Renal pelvis (tissue), 4 donors: Measurements from ENCODE around the gene TCF20. TPM values are rescaled to one million over a fixed set of nuclear protein-coding genes. Genes with fewer than 3 reads are reported as not detected.

ENCODE experiments used
- DNase-seq: peaks from one replicate; pipeline ENCODE4 v3.0.0-alpha.2; 2013
- polyA plus RNA-seq, 3 donors: library from polyadenylated mRNA; unstranded; fragments of 120-200 nt; gene quantifications; one replicate each; pipeline ENCODE4 v1.2.1, GENCODE V29; 2013; ENCODE audit not compliant: insufficient read length in 3 of 3

Gene TCF20
- polyA plus RNA-seq, 3 donors = 28.7 to 29.5 (median 29.2) TPM

DNA sequence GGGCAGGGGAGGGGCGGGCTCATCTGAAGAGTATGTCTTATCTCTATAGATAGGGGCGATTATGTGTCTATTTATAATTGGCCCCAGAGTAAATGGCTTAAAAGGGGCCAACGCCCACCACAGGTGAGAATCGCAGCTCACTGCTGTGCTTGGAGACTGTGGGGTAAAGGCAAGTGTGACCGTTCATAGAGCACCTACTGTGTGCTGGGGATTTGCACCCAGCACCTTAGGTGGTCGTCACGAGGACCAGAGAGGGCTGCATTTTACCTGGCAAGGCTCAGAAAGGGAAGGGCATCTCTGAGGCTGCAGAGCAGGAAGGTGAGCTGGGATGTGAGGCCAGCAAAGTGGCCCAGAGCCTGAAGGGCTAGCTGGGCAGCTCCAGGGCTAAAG, 13.7 kb upstream of the TCF20 start:
- DNase-seq = no peak

DNA sequence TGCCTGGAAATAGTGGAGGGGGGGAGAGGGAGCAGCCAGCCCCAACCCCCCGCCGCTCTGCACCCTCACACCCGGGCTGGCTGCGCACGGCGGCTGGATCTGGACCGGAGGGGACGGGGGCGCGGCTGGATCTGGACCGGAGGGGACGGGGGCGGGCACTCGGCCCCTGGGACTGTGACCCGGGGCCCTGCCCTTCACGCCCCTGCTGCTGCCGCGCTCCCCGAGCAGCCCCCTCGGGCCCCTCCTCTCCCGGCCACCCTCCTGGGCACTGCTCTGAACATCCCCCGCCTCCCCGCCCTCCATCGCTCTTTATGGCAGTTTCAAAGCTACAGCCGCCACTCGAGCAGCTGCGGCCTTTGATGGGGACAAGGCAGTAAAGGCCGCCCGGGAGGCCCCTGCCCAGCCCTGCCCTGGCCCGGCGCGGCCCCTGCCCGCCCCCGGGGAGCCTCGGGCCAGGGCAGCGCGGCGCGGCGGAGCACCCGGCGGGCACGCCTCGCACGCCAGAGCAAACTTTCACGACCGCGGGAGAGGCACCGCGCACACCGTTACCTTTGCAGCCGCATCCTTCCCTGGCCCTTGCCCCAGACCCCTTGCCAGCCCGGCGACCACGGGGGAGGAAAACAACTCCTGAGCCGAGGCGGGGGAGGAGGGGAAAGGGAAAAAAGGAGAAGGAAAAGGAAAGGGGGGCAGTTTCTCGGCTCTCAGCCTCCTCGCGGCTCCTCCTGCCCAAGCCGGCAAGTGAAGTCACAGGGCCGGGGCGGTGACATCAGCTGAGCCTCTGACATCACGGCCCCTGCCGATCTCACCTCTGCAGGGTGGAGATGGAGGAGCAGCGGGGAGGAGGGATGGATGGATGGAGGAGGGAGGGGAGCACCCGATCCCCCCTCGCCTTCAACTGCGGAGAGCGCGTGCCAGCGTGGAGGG, 13.1 kb upstream of the TCF20 start:
- peak; percentile 65 for DNase-seq

DNA sequence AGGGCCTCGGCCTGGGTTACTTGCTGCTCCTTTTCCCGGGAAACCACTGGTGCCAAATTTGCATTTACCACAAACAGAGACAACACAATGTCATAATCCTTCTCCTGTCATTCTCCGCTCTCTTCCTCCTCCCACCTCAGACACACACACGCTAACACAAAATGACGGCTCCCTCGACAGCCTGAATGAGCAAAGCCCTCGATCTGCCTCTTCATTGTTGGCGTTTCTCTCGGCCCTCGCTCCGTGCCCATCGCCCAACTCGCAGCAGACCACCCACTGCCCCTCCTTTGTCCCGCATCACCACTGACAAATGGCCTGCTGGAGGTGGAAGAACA, 12.5 kb upstream of the TCF20 start:
- DNase-seq = no peak

DNA sequence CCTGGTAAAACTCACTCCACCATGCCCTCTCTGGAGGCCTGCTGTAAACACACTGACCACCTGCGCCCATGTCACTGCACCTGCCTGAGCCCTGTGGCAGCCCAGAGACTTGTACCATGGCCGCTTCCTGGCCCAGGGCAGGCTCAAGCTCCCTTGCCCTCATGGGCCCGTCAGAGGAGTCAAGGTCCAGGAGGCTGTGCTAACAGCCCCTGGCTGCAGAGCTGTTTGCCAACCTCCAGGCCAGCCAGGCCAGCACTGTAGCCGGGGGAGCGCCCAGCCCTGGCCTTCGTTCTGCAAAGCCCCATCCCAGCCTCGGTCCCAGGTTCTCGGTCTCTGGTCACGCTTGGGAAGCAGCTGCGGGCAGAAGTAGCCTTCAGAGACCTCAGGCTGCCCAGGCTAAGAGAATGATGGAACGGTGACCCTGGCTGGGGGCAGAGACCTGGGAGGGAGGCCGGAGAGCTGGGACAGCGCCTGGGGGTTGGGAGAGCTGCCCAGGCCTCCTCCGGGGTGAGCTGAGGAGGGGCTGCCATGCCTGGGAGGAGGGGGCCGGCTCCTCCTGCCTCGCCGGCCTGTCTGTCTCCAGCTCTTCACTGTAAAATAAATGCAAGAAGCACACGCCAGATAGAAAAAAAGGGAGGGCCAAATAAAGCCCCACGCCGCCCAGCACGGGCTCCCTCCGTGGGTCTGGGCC, 11.9 kb upstream of the TCF20 start:
- DNase-seq = no peak

DNA sequence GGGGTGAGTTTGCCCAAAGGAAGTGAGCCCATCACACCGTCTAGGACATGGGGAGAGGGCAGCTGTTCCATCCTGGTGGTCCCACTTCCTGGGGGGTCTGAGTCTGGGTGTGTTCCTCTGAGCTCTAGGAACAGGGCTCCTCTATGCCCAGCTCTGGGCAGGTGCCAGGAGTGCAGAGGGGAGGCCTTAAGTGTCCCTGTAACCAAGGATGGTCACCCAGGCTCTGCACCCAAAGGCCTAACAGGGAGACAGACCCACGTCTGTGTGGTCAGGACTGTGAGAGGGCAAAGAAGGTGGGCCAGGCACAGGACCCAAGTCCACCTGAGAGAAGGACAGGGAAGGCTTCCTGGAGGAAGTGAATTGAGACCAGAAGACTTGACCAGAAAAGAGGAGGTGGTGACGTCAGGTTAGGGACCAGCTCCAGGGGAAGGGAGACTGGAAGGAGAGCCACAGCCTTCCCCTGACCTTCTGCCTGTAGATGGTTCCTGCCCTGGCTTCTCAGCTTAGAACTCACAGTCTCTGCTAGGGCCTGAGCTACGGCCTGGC, 11.3 kb upstream of the TCF20 start:
- no peak for DNase-seq

DNA sequence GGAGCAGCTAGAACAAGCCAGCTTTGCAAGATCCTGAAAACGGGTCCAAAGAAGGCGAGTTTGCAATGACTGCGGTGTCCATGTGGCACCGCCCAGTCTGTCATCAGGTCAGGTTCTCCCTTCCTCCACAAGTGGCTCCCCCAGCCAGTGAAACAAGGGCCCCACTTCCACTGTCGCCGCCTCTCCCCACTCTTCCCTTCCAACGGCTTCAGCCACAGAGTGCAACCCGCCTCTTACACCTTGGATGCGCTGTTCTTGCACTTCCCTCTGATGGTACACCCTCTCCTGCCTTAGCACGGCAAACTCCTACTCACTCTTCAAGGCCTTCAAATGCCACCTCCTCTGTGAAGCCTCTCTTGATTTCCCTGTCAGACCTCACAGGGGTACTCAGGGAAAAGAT, 10.8 kb upstream of the TCF20 start:
- DNase-seq = no peak

DNA sequence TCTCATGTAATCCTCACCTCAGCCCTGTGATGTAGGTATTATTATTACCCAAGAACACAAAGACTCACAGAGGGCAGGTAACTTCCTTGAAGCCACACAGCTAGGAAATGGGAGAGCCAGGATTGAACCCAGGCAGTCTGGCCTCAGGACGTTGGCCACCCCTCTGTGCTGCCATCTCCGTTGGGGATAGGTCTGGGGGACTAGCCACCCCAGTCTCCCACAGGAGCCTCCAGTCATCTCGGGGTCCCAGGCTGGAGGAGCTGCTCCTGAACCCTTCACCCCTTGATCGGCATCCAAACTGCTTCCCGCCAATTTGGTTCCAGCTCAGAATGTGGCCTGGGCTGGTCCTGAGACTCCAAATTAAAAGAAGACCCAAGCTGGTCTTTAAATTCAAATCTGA, 10.4 kb upstream of the TCF20 start:
- no peak for DNase-seq

DNA sequence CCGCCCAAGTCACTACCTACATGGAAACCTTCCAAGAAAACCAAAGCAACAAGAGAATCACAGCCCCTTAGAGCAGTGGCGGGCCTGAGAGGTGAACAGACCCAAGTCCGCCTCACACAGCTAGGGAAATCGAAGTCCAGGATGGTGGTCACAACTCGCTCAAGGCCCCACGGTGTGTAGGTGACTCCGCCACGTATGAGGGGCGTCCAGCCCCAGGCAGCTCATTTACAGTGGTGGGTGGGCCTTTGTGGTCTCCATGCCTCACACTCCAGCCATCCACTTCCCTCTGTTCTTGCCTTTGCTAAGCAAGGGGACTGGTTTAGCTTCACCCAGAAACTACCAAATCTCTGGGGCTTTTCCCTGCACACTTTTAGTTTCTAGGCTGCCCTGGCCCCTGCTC, 9.7 kb upstream of the TCF20 start:
- DNase-seq = no peak

DNA sequence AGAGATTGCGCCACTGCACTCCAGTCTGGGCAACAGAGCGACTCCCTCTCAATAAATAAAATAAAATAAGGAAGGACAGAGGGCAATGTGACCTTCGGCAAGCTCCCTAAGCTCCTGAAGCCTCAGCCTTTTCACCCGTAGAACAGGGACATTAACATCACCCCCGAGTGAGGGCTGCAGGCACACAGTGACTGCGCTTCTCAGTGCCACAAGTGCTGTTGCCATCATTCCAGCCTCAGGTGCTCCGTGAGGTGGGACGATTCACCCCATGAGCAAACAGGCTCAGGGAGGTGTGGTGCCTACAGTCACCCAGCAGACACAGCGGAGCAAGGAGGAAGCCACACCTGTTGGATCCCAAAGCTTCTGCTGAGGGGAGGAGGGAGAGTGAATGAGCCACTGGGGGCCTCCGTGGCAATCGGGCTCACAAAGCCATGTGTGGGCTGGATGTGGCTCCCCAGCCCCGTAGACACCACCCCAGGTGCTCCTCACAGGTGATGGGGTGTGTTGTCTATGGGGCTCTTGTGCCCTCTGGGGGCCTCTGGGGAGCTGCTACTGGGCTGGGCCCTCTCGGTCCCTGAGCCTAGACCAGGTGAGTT, 9.1 kb upstream of the TCF20 start:
- no peak for DNase-seq

DNA sequence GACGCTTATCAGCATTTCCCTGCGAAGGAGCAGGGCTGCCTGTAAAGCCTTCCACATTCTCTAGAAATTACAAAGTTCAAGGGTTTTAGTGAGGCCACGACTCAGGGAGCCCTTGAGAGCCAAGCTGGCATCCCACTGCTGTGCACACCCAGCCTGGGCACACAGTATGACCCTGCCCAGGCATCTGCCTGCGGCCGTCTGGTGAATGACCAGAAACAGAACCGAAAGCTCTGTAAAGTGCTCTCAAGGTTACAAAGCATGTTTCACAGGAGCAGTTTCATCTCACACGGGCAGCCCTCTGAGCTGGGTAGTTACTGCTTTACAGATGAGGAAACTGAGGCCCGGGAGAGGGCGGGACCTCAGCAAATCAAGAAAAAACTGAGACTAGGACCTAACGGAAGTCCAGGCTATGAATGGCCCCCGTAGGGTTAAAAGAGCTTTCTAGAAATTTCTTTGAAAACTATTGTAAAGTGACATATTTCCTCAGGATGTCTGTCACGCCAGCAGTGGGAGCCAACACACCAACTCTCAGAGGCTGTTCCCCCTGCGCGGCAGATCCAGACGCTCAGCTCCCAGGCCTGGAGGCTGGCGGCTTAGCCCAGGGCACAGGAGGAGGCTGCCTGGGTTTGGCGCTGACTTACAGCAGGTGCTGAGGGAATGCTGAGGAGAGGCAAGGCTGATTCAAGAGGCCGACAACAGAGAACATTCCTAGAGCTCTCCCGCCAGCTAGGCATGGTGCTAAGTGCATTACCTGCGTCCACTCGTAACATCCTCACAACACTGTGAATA, 7.7 kb upstream of the TCF20 start:
- DNase-seq = no peak

DNA sequence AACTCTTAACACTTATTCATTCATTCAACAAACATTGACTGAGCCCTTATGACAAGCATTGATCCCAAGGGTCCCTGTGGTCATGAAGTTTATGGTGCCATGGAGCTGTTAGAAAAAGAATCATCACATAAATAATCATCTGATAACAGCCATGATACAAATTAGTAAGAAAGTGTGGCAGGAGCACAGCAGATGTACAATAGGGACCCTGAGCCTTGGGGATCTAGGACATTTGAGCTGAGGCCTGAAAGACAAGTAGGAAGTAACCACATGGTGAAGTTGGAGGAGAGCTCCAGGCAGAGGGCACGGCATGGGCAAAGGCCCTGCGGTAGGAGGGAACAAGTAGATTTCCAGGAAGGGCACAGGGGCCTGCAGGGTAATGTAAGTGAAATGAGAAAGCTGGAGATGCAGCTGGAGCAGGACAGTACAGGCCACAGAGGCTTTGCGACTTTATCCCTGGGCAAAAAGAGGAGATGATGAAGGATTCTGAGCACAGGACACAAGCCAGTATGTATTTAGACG, 6.8 kb upstream of the TCF20 start:
- no peak for DNase-seq

DNA sequence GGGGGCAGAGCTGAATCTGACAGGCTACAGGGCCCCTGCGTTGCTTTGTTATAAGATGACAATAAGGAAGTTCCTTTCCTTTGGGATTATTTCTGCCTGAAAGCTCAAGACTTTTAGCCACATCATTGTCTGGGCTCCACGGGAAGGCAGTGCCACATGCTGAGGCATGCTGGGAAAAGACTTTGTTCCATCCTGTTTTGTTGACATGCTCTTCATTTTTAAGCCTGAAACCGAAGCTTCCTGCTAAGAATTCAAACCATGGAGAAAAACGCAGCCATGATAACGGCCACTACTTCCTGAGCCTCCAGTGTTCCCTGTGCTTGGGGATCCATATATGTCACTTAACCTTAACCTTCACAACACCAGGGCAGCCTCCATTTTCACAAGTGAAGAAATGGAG, 5.5 kb upstream of the TCF20 start:
- DNase-seq = no peak

DNA sequence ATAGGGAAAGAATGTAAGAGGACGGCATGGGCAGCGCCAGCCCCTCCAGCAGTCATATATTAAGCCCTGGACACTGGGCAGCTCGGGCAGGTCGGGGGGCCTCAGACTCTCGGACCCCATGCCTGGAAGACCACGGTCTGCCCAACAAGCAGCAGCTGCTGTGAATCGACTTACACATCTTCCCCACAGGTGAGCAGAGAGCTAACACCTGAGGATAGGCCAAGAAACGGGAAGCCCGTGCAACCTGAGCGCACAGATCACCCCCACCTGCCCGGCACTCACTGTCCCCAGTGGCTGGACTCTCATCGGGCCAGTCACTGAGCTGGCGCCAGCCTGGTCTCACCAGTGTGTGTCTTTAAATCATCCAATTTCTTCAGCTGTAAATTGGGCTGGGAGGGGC, 4.7 kb upstream of the TCF20 start:
- DNase-seq = no peak

DNA sequence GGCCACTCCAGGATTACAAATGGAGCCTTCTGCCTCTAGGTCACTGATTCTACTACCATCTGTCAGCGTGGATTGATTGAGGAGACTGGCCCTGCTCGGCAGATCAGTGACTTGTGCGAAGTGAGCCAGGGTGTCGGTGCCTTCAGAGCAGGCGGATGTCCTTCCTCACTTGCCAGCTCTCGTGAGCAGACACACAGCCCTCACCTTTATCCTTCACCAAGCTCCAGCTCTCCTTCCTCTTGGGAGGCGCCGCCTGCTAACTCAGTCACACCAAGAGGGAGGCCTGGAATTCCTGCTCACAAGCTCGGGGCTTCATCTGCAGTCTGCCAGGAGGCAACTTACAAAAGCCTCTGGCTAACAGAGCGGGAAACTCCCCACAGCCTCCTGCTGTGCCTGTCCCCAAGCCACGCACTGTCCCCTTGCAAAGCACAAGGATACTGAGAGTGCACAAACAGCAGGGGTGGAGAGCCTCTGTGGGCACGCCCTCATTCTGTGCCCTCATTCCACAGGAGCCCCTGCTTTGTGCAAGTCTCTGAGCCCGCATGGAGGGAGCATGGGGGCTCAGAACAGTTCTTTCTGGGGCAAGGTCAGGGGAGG, 3.5 kb upstream of the TCF20 start:
- peak; percentile 65 for DNase-seq

DNA sequence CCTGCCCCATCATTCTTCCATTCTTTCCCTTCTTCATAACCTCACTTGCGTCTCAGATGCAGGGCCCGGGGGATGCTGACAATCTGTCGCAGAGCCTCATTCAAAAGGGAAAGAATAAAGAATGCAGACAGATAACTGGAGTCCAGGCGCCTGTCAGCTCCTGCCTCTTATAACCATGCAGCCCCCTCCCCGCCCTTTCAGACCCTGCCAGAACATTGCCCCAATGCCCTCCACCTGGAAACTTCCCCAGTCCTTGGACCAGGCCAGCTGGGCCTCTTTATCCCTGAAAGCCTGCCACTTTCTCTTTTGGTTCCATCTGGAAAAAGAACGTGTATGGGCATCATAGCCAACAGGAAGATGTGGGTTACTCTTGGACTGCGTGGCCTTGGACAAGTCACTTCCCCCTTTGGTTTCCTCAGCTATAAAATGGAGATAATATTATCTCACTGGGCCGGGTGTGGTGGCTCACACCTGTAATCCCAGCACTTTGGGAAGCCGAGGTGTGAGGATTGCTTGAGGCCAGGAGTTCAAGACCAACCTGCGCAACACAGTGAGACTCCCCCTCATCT, 2.1 kb upstream of the TCF20 start:
- DNase-seq = no peak

DNA sequence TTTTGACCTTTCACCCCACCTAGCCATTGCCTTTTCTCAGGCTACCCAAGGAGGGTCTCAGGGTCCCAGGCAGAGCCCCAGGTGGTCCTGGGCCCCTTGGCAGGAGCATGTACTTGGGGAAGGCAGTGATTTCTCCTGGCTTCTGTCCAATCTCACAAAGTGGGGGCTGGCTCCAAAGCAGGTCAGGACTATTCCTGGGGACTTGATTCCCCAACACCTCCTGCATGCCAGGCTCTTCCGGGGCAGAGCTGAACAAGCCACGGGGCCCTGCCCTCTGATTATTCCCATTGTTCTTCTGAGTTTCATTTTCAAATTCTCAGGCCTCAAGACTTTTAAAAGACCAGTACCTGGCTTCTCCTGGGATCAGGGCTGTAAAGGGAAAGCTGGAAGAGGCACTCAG, 1.5 kb upstream of the TCF20 start:
- no peak for DNase-seq

DNA sequence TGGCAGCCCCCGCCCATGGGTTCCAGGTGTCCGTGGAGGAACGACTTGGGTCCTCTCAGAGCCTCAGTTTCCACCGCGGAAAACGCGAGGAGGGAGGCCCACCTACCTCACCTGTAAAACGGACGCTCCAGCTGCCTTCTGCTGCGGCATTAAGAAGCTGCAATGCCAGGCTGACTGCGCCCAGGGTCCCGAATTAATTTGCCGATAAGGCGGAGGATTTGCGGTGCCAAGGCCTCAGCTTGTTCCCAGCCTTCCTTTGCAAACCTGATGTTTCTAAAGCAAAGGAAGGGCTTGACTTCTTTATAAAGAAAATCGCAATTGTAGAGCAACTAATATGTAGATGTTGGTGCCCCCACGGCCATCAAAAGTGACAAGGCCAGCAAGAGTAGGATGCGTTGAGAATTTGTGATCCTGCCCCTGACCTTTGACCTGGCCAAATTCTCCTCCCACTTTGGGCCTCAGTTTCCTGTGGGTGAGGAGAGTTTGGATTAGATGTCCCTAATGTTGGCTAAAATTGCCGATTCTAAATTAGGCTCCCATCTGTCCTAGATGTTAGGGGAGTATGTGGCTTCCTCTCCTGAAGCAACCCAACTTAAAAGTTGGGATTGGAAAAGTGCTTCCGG, 849 bp upstream of the TCF20 start:
- no peak for DNase-seq

DNA sequence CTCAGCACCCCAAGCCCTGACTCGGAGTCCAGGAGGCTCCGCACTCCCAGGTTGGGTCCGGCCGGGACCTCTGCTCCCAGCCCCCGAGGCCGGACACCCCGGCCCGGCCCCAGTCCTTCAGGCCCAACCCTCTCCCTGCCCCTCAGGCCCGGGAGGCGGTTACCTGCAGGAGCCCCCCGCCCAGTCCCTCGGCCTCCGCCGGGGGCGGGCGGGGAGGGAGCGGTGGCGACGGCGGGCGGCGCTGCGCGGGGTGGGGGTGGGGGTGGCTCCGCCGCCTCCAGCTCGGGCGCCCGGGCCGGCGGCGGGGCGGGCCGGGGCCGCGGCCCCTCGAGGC, 310 bp downstream of the TCF20 start:
- no peak for DNase-seq

DNA sequence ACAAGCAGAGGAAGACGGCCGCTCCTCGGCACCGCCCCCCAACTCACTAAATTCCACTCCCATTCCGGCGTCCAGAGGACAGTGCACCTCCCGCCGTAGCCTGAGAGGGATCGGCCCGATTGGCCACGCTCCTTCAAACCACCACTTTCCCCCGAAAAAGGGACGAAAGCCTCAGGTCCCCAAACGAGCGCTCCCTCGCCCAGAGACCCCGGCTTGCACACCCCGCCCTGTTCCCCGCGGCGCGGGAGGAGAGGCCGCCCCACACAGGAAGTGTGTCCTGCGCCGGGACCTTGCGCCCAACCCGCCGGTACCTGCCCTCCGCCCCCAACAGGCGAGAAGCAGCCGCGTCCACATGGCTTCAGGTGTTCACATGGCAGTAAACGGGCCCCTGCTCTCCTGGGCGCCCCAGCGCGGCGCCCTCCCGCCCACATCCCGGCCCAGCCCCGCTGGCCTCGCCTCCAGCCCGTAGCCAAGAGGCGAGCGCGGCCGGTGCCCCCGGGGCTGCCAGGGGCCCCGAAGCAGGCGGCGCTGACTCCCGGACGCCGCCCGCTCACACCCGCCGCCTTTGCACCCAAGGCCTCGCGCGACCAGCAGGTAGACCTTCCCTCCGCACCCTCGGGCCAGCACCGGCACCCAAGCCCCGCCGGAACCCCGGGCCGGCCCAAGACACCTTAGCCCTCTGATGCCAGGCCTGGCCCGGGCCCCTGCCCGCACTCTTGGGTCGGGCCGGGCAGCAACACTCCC, 849 bp downstream of the TCF20 start:
- peak; percentile 57 for DNase-seq

DNA sequence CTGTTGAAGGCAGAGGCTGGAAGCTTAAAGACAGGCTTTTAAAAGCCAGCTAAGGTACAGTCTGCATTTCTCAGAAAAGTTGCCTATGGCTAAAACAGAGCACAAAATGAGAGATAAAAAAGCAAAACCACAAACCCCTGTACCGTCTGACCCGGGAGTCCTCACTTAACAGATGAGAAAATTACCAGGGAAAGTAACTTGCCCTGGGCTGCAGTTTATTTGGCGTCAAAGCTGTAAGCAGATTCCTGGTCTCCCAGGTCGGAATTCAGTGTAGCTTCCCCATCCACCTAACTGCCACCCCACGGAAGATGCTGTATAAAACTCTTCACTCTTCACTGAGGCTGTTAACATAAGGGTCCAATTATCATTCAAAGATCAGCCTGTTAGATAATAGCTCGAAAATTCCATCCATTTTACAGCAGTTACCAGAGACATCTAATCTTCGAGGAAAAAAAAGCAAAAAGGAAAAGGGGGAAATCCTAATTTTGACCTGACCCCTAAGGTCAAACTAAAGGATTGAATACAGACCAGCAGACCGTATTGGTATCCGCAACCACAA, 1.5 kb downstream of the TCF20 start:
- no peak for DNase-seq
